Measurements from ENCODE around the gene DEPDC1B.

DNA sequence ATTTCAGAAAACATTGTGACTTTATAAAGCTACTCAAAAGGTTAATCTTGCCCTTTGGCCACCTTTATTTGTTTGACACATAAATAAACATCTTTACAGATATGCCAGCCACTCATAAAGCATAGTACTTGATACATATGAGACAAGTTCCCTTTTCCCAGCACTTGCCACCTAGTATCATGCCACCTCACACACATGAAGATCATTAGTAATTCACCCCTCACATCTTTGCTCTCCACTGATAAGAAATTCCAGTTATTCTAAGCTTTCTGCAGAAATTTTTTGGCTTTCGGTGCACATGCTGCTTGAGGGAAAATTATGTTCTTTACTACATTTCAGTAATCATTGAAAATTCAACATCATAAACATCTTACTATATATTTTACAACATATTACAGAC is 59.1 kb downstream of the DEPDC1B start:
- no peak for TF ChIP-seq CTCF (IDR thresholded peaks at IDR 0.05)
- no peak for TF ChIP-seq POLR2A (IDR thresholded peaks at IDR 0.05)

Measured in Peyer's patch (tissue), 4 donors.